ENCODE measurements around the gene PLA2G4F. TPM values are rescaled to one million over a fixed set of nuclear protein-coding genes. Genes with fewer than 3 reads are reported as not detected.

PLA2G4F gene
- total and polyA plus RNA-seq, 10 of the 15 experiments (the other 5 are each of a cell fraction or from before 2014, with no cell fraction given), result not detected

GRCh38 chr15:42100021-42100800 lies 56.2 kb downstream of the PLA2G4F start:
- WGBS (ENCODE audit: insufficient coverage, insufficient replicate concordance, low lambda C conversion rate, missing lambda C conversion rate), result 49% methylated on average over 8 of the region's 8 CpGs
- no peak for TF ChIP-seq TCF12 (IDR thresholded peaks at IDR 0.05; ENCODE audit: low read depth, low read length)
- TF ChIP-seq SPI1 (IDR thresholded peaks at IDR 0.05; ENCODE audit: borderline replicate concordance, insufficient read depth, low read depth, low read length), result 0 out of 2 replicates have a peak, but pooled peaks have one; percentile 9
- Histone ChIP-seq H3K79me2 (ENCODE audit: control insufficient read depth, insufficient read depth, low read length) (no peaks in the 10 kb centered on the region), H2AFZ (ENCODE audit: control insufficient read depth, low read depth, low read length) (no peak overlapping the region), H3K4me2 (ENCODE audit: control insufficient read depth, insufficient read depth) (no peak overlapping the region), H4K20me1 (ENCODE audit: control insufficient read depth, insufficient read depth) (no peaks in the 10 kb centered on the region), H3K9ac (ENCODE audit: control insufficient read depth, insufficient read depth, low read length) (no peak overlapping the region), H3K4me3 (no peak overlapping the region), H3K27me3 (replicated peaks in 1 of 2; ENCODE audit: control insufficient read depth in 2 of 2, insufficient read depth in 2 of 2, low read length in 1 of 2) (no peaks in the 10 kb centered on the region; a peak in 1 of 4 replicates), H3K9me3 (replicated peaks; ENCODE audit: control insufficient read depth, insufficient read depth, low read length) (no peaks in the 10 kb centered on the region; the same call in 2 of the 3 replicates), H3K27ac (ENCODE audit: control insufficient read depth, insufficient read depth) (no peak overlapping the region), H3K4me1 (ENCODE audit: control insufficient read depth, insufficient read depth, low read length) (no peaks in the 10 kb centered on the region), H3K36me3 (ENCODE audit: control insufficient read depth in 2 of 2, insufficient read depth in 2 of 2, low read length in 1 of 2) (no peaks in the 10 kb centered on the region)
- no peak for FAIRE-seq
- in situ Hi-C loops (cut with MboI) (no loop called here), intact Hi-C loops (cut with micrococcal nuclease; ENCODE audit: unreplicated experiment) (no loop called here)
- ATAC-seq, result no peak
- ChIA-PET SMC1A (ENCODE audit: uncharacterized antibody, unreplicated experiment) (no interaction called here), CTCF (no interaction called here), RAD21 (ENCODE audit: unreplicated experiment) (interaction anchor here (0.5 kb wide), 1 partner anchor 39 kb away, joined by 3 read pairs; no protein-coding TSS in a partner anchor), POLR2A (no interaction called here)
- no TSS peak for BruUV-seq (replicated peaks)
- DNase-seq (ENCODE audit: low read depth, low spot score), result no peak

- H3K27ac ChIP-seq (ENCODE audit: control insufficient read depth, insufficient read depth), result no peak overlapping the region
- SMC1A ChIA-PET (ENCODE audit: uncharacterized antibody, unreplicated experiment), result no interaction called here
- no peak overlapping the region for H3K9ac ChIP-seq (ENCODE audit: control insufficient read depth, insufficient read depth, low read length)
- no peaks in the 10 kb centered on the region for H4K20me1 ChIP-seq (ENCODE audit: control insufficient read depth, insufficient read depth)
- in situ Hi-C loops (cut with MboI), result no loop called here
- H3K79me2 ChIP-seq (ENCODE audit: control insufficient read depth, insufficient read depth, low read length), result no peaks in the 10 kb centered on the region
- POLR2A ChIA-PET, result no interaction called here
- H3K4me3 ChIP-seq, result no peak overlapping the region
- no peak overlapping the region for H3K4me2 ChIP-seq (ENCODE audit: control insufficient read depth, insufficient read depth)
- WGBS (ENCODE audit: insufficient coverage, insufficient replicate concordance, low lambda C conversion rate, missing lambda C conversion rate), result 32% methylated on average over 5 of the region's 5 CpGs
- H3K4me1 ChIP-seq (ENCODE audit: control insufficient read depth, insufficient read depth, low read length), result no peaks in the 10 kb centered on the region; the same call in 1 of the 2 replicates
- H3K27me3 ChIP-seq (replicated peaks in 1 of 2; ENCODE audit: control insufficient read depth in 2 of 2, insufficient read depth in 2 of 2, low read length in 1 of 2), result no peaks in the 10 kb centered on the region; a peak in 1 of 4 replicates
- DNase-seq (ENCODE audit: low read depth, low spot score) (no peak), FAIRE-seq (no peak), ATAC-seq (no peak)
- intact Hi-C loops (cut with micrococcal nuclease; ENCODE audit: unreplicated experiment), result no loop called here
- no TSS peak for BruUV-seq (replicated peaks)
- CTCF ChIA-PET, result interaction anchor here (0.9 to 1.9 kb wide), 2 partner anchors 14 to 41 kb away, joined by 3 to 5 read pairs; no protein-coding TSS in a partner anchor
- H2AFZ ChIP-seq (ENCODE audit: control insufficient read depth, low read depth, low read length), result no peak overlapping the region
- RAD21 ChIA-PET (ENCODE audit: unreplicated experiment), result no interaction called here
- H3K9me3 ChIP-seq (replicated peaks; ENCODE audit: control insufficient read depth, insufficient read depth, low read length), result no peaks in the 10 kb centered on the region; the same call in 2 of the 3 replicates
- no peaks in the 10 kb centered on the region for H3K36me3 ChIP-seq (ENCODE audit: control insufficient read depth in 2 of 2, insufficient read depth in 2 of 2, low read length in 1 of 2)
- no peak for TF ChIP-seq TAF1 (IDR thresholded peaks at IDR 0.05; ENCODE audit: borderline replicate concordance, low read depth, low read length)
- TF ChIP-seq RBBP5 (conservative IDR thresholded peaks at IDR 0.05), result no peak
- TF ChIP-seq IKZF1 (conservative IDR thresholded peaks at IDR 0.05), result no peak
- TF ChIP-seq NFYA (IDR thresholded peaks at IDR 0.05; ENCODE audit: borderline replicate concordance, low read depth, low read length), result no peak
- TF ChIP-seq ZNF622 (IDR thresholded peaks at IDR 0.05), result no peak
- TF ChIP-seq CHD4 (IDR thresholded peaks at IDR 0.05), result no peak
- TF ChIP-seq, protein P1, sequence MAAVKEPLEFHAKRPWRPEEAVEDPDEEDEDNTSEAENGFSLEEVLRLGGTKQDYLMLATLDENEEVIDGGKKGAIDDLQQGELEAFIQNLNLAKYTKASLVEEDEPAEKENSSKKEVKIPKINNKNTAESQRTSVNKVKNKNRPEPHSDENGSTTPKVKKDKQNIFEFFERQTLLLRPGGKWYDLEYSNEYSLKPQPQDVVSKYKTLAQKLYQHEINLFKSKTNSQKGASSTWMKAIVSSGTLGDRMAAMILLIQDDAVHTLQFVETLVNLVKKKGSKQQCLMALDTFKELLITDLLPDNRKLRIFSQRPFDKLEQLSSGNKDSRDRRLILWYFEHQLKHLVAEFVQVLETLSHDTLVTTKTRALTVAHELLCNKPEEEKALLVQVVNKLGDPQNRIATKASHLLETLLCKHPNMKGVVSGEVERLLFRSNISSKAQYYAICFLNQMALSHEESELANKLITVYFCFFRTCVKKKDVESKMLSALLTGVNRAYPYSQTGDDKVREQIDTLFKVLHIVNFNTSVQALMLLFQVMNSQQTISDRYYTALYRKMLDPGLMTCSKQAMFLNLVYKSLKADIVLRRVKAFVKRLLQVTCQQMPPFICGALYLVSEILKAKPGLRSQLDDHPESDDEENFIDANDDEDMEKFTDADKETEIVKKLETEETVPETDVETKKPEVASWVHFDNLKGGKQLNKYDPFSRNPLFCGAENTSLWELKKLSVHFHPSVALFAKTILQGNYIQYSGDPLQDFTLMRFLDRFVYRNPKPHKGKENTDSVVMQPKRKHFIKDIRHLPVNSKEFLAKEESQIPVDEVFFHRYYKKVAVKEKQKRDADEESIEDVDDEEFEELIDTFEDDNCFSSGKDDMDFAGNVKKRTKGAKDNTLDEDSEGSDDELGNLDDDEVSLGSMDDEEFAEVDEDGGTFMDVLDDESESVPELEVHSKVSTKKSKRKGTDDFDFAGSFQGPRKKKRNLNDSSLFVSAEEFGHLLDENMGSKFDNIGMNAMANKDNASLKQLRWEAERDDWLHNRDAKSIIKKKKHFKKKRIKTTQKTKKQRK (IDR thresholded peaks at IDR 0.05; ENCODE audit: low read depth, low read length), result no peak
- no peak for TF ChIP-seq LARP7 (IDR thresholded peaks at IDR 0.05)
- TF ChIP-seq RUNX3 (IDR thresholded peaks at IDR 0.05; ENCODE audit: low read length), result no peak
- TF ChIP-seq RAD21 (IDR thresholded peaks at IDR 0.05; ENCODE audit: insufficient read depth, low read depth, low read length), result no peak
- TF ChIP-seq SPI1 (IDR thresholded peaks at IDR 0.05; ENCODE audit: borderline replicate concordance, insufficient read depth, low read depth, low read length), result no peak
- no peak for TF ChIP-seq JUNB (IDR thresholded peaks at IDR 0.05)
- no peak for TF ChIP-seq NFYB (IDR thresholded peaks at IDR 0.05; ENCODE audit: insufficient read depth, low read depth, low read length)
- no peak for TF ChIP-seq ESRRA (IDR thresholded peaks at IDR 0.05; ENCODE audit: low read length)
- TF ChIP-seq STAT1 (conservative IDR thresholded peaks at IDR 0.05), result no peak
Measured at GRCh38 chr15:42097018-42097417, 59.4 kb downstream of the PLA2G4F start.

Data from GM12878 (cell line).